NCI-H187 treated with DMSO at 0.1 percent for 48 hours (cell line): ENCODE measurements around the gene HEXIM1.

Source experiments
- DNase-seq: peaks from one replicate; lab custom pipeline; 2025; lab: John Stamatoyannopoulos, UW

HEXIM1 gene

GRCh38 chr17:45129940-45130680, 18.2 kb upstream of the HEXIM1 start:
- DNase-seq = no peak

GRCh38 chr17:45130681-45131615, 17.3 kb upstream of the HEXIM1 start:
- no peak for DNase-seq

DNA sequence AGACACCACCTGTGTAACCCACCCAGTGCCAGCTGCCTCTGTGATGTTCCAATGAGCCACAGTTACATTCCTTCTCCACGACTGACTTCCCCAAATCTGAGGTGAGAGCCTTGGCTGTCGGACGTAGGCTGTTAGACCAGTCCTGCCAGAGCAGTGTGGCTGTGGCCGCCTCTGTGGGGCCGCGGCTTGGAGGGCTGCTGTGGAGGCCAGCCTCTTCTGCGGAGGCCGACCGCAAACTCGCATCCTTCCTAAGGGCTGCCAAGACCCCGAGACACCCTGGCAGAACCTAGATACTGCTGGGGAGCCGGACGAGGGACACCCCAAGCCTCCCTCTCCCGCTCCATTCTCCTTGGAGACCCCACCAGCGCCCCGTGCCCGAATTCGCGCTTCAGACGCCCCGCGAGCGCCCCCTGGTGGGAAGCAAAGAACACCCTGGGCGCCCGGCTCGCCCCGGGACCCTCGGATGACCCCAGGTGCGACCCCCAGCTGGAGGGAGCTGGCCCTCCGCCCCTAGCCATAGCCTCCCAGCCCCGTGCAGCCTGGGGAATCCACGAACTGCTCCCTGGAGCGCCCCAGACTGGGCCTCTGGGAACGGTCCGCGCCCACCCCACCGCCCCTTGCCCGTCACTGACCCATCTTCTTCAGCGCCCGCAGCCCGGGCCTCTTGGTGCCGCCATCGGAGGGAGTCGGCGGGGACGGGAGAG, 16.5 kb upstream of the HEXIM1 start:
- no peak for DNase-seq

DNA sequence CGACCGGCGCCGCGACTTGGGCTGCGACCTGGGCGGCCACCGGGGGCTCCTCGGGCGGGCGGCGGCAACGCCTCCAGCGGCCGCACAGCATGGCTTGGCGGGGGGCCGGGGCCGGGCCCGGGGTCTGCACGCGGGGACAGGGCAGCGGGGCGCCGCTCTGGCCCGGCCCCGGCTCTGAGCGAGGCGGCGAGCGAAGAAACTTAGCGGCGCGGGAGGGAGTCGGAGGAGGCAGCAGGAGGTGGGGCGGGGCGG, 16.0 kb upstream of the HEXIM1 start, which contains the start of gene PLCD3:
TSS of gene PLCD3 (minus strand) at position 196 of the 252 bp plus-strand sequence. CDS start at position 91, 105 bp downstream.
- DNase-seq = no peak

- no peak for DNase-seq
Measured at GRCh38 chr17:45132572-45133463, 15.5 kb upstream of the HEXIM1 start.

- DNase-seq = peak; percentile 72
Measured at GRCh38 chr17:45135192-45135977, 12.9 kb upstream of the HEXIM1 start, which contains the start of gene ACBD4. Gene ACBD4 (plus strand): TSS chr17:45135687. CDS start chr17:45136145, 458 bp downstream.

GRCh38 chr17:45135978-45136791, 12.1 kb upstream of the HEXIM1 start:
- DNase-seq = no peak

DNA sequence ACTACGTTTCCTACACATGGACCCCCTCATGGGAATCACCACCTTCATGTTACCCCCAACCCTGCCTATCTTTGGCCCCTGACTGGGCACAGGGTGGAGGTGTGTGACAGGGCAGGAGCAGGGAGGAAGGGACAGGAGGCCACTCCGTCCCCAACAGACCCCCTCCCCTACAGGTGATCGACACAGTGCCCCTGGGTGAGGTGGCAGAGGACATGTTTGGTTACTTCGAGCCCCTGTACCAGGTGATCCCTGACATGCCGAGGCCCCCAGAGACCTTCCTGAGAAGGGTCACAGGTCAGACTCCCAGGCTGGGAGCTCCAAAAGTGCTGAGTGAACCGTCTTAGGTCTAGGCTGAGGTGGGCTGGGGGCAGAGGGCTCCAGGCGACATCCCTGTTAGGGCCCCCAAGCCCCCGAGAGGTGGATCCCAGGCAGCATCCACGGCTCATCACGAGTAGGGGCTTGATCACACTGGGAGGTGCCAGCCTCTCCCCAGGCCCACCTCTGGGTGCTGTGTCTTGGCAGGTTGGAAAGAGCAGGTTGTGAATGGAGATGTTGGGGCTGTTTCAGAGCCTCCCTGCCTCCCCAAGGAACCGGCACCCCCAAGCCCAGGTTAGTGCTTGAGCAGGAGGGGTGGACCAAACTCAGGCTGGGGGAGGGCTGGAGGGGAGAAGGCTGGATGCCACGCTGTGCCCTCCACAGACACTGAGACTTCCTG, 11.3 kb upstream of the HEXIM1 start:
- no peak for DNase-seq

GRCh38 chr17:45137561-45138305, 10.5 kb upstream of the HEXIM1 start:
- no peak for DNase-seq

DNA sequence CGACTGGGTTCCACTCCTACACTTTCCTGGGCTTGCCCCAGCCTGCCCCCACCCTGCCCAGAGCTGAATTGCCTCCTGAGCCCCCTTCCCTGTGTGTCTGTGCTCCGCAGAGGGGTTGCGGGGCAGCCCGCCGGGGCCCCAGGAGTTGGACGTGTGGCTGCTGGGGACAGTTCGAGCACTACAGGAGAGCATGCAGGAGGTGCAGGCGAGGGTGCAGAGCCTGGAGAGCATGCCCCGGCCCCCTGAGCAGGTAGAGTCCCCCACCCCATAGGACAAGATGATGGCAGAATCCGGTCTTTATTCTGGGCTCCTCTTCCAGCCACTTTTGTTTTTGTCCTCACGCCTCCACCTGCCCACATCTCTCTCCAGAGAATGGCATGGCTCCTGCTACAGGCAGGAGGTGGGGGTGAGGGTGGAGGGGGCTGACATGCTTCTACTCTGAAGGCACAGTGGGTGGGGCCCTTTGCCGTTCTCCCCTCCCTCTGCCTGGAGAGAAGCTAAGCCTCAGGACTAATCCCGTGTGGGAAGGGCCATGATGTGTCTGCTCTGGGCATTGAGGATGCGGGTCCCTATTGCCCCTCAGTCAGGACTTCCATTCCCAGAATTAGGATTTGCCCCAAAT, 9.3 kb upstream of the HEXIM1 start:
- no peak for DNase-seq

- no peak for DNase-seq
Measured at GRCh38 chr17:45139533-45139920, 8.7 kb upstream of the HEXIM1 start.

DNA sequence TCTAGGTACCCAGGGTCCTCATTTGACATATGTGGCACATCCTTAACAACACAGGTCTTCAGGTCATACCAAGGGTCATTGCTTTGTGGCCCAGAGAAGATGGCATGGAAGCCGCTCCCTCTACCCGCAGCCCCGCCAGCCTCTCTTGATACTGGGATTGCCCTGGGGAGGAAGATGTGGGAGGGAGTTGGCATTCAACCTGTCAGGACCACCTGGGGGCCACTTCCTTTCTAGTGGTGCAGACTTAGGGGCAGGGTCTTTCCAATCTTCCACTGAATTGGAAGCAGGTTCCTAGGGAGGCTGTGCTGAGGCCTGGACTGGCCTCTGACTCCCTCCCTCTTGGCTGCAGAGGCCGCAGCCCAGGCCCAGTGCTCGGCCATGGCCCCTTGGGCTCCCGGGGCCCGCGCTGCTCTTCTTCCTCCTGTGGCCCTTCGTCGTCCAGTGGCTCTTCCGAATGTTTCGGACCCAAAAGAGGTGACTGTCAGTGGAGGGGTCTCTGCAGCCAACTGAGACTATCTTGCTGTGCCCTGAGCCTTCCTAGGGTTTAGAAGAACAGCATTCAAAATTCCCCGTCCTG, 5.1 kb upstream of the HEXIM1 start:
- no peak for DNase-seq

DNA sequence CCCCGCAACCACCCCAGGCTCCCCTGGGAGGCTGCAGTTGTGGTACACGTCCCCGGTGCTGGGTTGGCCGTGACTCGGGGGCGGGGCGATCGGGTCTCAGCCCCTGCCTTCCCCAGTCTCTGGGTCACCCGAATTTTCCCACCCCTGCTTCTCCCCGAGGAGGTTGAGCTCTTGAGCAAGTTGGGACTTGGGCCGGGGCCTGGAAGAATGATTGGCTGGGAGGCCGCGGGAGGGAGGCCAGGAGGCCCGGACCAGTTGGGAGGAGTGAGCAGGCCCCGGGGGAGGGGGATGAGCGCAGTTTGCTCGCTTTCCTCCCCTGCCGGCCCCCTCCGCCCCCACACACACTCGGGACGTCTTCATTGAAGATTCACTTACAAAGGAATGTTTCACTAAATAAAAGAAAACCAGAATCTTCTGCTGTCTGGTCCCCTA, 4.5 kb upstream of the HEXIM1 start:
- no peak for DNase-seq

- no peak for DNase-seq
Measured at GRCh38 chr17:45144199-45145034, 3.9 kb upstream of the HEXIM1 start.

- no peak for DNase-seq
Measured at GRCh38 chr17:45145035-45145389, 3.3 kb upstream of the HEXIM1 start.

- no peak for DNase-seq
Measured at GRCh38 chr17:45146166-45146565, 2.1 kb upstream of the HEXIM1 start.

- DNase-seq = no peak
Measured at GRCh38 chr17:45146592-45146889, 1.7 kb upstream of the HEXIM1 start.
